GM21390 (cell line): ENCODE measurements around the gene NCAM1.

Source experiments
- ATAC-seq: cut with Tn5 transposase; IDR thresholded peaks from one replicate; pipeline ENCODE4 v1.9.1; 2021; ENCODE audit not compliant: unreplicated experiment

Gene NCAM1

DNA sequence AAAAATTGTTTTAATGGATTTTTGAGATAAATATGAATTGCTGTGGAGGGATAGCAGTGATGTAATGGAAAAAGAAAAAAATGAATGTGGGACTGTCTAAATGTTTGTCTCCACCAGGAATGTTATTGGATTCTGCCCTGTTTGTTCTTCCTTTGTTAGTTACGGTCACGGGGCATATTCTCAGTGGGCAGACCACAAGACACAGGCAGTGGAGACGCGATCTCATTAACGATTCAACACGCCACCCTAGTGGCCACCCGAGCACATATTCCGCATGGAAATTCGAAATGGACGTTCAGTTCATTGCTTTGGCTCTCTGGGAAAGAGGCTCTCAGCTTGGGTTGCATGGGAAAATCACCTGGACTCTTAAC lies 201.4 kb downstream of the NCAM1 start:
- ATAC-seq = no peak

DNA sequence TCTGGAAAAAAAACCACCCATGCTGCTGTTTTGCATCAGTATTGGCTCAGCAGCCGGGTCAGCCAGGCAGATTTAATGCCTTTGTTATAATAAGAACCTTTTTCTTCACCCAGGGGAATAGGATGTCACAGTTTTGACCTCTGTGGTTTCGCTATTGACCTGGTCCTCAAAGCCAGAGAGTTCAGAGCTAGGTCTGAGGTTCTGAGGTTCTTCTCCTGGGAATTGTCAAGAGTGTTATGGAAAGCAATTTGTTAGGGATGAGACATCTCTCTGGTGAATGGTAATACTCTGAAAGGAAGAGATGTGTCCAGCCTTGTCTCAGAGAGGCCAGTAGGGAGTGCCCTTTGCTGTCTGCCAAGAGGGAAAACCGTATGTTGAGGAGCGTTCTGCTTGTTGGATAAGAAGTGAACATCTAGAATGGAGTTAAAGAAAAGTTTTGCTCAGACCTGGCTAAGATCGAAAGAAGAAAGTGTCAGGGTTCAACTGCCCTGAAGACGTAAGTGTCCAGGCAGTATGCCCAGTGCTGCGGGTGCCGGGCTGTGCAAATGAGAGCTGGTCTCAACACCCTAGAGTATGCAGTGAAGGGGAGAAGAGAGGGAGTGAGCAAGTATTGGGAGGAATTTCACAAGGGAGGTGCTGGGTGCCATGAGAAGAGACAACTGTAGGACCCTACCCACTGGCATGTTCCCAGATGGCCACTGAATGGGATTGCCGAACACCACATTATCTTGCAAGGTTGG lies 202.2 kb downstream of the NCAM1 start:
- ATAC-seq = no peak

- no peak for ATAC-seq
Observed at GRCh38 chr11:113166280-113166679, 205.1 kb downstream of the NCAM1 start.

DNA sequence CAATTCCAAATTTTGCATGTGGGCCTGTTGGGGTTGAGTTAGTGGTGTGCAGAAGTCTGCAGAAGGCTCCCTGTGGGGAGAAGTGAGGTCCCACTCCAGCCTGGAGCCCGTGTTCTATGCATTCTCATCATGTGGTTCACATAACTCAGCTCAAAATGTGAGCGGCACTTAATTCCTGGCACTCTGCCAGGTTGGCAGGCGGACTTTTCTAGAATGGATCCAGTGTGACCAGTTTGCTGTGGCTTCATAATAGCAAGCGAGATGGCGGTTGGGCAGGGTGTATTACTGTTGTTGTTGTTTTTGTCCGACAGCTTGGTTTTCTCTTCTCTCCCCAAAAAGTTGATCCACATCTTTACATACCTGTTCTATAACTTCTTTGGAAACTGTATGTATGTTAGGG lies 206.4 kb downstream of the NCAM1 start:
- ATAC-seq = no peak

DNA sequence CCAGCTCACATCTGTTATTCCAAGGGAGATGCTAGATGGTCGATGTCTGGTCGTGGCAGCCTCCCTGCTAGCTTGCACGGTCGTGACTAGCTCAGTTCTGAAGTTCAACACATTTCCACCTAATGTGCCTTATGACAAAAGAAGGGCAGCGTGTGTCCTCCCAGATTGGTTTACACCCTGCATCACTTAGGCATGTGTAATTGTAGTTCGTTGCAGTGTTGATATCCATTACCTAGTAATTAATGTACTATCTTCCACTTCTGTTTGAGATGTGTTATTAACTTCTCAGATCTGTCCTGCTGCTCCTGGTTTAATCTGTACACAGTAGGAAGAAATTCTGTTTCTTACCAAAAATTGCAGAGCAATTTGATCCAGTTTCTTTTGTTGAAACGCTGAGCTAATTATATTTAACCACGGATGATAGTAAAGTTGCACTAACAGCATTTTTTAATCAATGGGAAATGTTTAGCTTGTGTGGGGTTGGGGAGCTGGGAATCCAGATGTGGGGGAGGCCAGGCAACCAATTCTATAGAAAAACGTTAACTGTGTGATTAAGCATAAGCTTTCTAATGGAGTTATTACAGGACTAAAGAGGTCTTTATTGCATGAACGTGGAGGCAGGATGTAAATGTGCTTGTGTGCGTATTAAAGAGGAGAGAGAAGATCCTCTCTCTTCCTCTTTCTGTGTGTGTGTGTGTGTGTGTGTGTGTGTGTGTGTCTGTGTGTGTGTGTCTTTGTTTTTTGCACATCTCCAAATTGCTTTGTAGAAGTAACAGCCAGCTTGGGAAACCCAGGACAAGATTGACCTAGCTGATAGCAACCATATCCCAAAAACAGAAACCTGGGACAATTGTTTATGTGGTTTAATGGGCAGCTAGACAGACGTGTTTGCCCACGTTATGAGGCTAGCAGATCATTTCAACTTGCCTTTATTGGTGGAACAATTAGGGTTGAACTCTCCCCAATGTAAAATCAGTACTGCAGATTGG lies 207.4 kb downstream of the NCAM1 start:
- ATAC-seq = no peak

- ATAC-seq = no peak
Observed at GRCh38 chr11:113172382-113172951, 211.2 kb downstream of the NCAM1 start.

- no peak for ATAC-seq
Observed at GRCh38 chr11:113173126-113173525, 211.9 kb downstream of the NCAM1 start.

- no peak for ATAC-seq
Observed at GRCh38 chr11:113174882-113175281, 213.7 kb downstream of the NCAM1 start.

DNA sequence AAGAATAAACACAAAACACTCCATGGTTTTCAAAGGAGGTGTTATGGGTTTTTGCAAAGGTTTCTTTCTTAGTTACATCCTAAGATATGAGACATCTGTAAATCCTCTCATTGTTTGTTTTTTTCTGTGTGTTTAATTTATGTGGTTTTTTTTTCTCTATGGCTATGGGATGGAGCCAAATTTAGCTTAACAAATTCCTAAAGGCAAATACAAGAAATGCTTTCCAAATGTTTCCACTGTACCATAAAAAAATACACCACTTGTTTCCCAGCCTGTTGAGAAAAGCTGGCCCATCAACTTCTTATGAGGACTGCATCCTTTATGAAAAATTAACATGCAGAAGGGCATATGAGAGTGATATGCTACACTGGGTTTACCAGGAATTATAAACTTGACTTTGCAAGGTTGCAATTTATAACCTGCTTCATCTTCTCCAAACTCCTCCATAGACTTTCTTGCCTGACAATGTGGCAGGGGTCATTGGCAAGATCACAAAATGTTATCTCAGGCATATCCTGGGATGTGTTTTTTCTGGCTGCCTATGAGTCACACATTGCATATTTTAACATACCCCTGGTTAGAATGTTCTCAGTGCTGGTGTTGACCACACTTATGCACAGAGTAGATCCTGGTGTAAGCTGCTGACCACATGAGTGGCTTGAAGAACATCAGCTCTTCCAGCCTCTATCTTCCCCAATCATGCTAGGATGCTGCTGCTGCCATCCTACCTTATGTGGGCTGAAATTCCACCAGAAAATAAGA lies 215.6 kb downstream of the NCAM1 start:
- ATAC-seq = no peak

DNA sequence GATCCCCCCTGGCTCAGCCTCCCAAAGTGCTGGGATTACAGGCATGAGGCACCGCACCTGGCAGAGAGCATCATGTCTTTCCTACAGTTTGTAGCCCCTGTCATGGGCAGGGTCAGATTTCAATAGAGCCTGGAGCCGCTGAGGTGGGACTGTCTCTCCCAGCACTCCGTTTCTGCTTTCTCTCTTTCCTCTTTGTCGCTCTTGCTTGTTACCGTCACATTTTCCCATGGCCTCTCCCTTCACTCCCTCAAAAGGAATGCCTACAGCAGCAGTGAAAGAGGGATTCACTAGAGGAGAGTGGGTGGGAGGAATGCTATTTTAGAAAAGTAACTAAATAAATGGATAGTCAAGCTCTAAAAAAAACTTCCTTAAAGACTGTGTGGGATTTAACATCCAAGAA lies 216.5 kb downstream of the NCAM1 start:
- no peak for ATAC-seq

GRCh38 chr11:113178381-113179070 lies 217.3 kb downstream of the NCAM1 start:
- ATAC-seq = no peak

DNA sequence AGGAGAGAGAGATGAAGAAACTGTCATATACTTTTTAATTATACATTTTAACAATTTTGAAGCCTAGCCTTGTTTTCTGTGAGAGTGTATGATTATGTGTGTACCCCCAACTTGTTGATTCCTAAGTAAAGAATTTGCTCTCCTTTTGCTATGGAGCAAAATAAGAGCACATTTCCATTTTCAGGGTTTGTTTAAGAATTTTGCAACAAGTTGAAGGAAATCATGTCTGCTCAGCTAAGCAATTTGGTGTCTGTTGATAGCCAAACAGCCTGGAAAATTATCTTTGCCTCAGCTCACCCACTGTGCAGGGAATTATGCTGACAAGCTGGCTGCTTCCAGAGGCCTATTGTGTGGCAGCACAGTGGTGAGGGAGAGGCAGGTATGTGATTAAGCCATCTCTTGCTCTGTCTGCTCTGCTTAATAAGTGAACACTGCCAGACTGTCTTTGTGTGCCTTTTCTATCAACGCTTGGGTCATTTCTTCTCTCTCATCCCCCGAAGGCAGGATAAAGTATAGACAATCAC lies 218.0 kb downstream of the NCAM1 start:
- ATAC-seq = no peak

DNA sequence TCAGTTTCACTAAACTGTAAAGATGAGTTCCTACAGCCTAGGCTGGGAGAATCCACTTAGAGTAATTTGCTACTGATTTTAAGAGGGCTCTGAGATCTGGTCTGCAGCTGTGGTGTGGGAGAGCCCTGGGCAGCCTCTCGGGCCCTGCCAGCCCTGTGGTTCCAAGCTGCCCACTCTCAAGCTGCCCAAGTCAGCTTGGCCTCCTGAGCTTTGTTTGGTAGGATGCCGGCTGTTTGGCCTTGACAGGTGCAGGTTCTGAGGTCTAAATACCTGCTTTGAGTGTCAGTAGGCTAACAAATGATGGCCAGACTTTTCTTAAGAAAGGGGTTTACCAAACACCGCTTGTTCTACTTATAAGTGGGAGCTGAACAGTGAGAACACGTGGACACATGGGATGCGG lies 219.9 kb downstream of the NCAM1 start:
- ATAC-seq = no peak

DNA sequence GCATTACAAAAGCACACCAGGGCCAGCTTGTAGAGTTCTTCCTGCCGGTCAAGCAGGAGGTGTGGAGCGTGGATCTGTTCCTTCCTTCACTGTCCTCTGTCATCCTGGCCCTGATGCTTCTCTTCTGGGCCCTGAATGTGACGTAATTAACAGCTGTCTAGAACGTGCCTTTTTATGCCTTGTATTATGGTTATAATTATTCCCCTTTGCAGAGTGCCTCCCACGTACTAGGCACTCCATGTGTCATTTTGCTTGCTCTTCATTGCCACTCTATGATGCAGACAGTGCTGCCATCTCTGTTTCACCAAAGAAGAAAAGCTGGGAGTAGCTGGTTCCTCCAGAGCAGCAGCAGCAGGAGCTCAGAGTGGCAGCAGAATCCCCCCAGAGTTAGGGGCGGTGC lies 221.1 kb downstream of the NCAM1 start:
- no peak for ATAC-seq

GRCh38 chr11:113184498-113184897 lies 223.3 kb downstream of the NCAM1 start:
- ATAC-seq = no peak

GRCh38 chr11:113188371-113188834 lies 227.2 kb downstream of the NCAM1 start:
- no peak for ATAC-seq

- ATAC-seq = no peak
Observed at GRCh38 chr11:113189909-113190667, 228.9 kb downstream of the NCAM1 start.

GRCh38 chr11:113192121-113192925 lies 231.1 kb downstream of the NCAM1 start:
- no peak for ATAC-seq

GRCh38 chr11:113193016-113193415 lies 231.8 kb downstream of the NCAM1 start:
- no peak for ATAC-seq
